GM19372 (cell line): ENCODE measurements around the gene UBAC2.

ENCODE experiments used
- ATAC-seq: cut with Tn5 transposase; IDR thresholded peaks from one replicate; pipeline ENCODE4 v1.9.1; 2021; ENCODE audit warnings: mild to moderate bottlenecking, low read depth, moderate library complexity; ENCODE audit not compliant: unreplicated experiment

Gene UBAC2

DNA sequence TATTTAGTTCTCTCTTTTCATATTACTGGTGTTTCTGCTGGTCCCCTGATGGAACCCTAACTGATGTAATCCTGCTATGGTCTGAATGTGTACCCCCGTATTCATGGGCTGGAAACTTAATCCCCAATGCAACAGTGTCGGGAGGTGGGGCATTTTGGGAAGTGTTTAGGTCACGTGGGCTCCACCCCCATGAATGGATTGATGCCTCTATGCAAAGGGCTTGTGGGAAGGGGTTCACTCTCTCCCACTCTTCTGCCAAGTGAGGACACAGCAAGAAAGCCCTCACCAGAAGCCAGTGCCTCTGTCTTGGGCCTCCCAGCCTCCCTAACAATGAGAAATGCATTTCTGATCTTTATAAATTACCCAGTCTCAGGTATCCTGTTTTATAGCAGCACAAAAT is 21.2 kb upstream of the UBAC2 start:
- ATAC-seq, result no peak

DNA sequence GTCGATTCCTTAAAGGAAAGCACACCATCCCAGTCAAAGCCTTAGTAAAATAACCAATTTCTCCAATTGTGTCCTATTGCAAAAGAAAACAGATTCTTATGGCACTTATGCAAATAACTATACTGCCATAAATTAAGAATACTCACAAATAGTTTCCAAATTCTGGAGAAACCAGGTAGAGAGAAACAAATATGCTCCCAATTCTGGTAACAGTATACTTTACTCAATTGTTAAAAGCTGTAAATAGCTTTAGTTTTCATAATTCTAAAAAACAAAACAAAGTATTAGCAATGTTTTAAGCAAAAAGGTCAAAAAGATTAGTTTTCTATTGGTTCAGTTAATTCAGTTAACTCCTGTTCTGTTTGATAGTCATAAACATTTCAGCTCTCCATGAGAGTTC is 18.2 kb upstream of the UBAC2 start:
- no peak for ATAC-seq

DNA sequence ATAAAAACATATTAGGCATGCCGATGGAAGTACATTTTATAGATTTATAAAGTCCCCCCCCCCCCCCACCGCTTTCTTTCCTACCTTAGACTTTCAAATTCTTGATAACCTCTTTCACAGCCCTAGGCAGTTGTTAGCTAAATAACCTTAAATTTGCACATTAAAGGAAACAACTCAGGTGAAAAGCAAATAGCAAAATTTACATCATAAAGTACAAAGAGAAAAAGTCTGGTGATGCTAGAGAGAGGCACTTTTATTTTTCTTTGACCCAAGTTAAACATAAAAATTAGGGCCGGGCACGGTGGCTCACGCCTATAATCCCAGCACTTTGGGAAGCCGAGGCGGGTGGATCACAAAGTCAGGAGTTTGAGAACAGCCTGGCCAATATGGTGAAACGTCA is 15.0 kb upstream of the UBAC2 start:
- ATAC-seq, result no peak

DNA sequence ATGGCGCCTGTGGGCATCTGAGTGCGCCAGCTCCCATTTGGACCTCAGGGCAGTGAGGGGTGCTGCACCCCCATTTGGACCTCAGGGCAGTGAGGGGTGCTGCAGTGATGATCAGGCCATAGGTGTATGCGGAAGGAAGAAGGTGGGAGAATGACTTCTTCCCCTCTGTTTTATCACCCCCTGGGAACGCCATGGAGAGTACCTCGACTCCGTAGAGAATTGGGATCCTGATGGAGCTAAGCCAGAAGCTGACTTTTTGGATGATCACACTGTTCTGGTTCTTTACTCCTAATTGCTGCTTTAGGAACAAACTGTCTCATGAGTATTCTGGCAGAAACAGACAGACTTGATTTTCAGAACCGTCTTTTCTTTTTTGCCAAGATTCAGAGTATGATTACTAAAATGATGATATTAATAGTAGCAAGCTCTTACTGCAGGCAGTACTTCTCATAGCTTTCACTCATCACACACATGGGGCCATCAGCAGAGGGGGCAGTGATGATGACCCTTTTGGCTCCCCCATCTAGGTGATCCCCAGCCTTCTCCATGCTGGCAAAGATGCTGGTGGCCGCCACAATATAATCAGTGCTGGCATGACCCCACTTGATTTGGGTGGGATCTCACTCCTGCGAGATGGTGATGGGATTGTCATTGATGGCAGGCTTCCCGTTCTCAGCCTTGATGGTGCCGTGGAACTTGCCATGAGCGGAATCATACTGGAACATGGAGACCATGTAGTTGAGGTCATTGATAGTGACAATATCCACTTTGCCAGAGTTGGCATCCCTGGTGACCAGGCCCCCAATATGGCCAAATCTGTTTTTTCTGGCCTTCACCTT is 10.3 kb upstream of the UBAC2 start:
- ATAC-seq, result no peak

DNA sequence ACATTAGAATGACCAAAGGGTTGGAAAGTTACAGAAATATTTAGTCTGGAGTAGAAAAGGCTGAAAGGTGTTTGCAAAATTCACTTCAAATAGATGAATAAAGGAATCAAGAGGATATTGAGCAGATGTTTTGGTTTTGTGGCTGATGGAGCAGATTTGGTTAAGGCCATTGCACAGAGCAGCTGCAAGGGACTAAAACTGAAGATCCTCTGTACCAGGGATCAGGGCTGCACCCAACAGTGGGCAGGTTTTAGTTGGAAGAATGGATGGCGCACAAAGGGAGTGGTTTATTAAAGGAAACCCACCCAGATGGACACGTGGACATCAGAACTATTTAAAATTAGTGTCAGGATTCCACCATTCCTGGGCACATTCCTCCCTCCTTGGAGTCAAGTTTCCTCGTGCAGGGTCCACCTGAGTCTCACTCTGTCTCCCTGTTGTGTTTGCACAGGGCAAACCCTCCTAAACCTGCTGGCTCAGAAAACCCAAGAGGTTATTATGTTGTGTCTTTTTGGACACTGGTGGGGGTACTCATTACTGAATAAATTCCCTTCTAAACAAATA is 9.2 kb upstream of the UBAC2 start:
- ATAC-seq, result no peak

DNA sequence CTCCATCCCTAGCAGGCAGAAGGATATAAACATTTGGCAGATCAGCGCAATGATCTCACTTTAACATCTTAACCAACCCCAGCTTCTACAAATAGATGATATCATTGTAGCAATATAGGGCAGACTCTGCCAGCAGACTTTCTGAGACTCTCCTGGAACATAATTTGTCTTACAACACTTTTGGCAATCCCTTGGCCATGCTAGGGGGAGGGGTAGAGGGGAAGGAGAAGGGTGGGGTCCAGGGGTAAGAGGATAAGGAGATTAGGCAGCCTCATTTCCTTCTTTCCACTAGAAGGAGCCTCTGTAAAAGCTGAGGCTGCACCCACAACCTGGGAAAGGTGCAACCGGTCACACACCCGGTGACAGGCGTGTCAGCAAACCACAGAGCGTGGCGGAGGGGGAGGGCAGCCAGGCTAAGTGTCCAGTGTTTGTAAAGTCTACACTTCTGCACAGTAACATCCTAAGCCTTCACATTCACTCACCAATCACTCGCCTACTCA is 8.7 kb upstream of the UBAC2 start:
- ATAC-seq, result no peak

DNA sequence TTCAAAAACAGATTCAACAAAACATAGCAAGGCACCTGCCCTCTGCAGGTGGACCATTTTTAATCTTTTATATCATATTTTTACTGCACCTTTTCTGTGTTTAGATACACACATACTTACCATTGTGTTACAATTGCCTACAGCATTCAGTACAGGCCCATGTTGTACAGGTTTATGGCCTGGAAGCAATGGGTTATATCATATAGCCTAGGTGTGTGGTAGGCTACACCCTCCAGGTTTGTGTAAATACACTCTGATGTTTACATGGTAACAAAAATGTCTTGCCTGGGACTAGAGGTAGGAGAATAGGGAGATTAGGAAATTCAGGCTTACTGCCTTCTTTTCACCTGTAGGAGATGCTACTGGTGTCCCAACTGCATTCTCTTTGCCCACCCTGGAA is 8.2 kb upstream of the UBAC2 start:
- ATAC-seq, result no peak

DNA sequence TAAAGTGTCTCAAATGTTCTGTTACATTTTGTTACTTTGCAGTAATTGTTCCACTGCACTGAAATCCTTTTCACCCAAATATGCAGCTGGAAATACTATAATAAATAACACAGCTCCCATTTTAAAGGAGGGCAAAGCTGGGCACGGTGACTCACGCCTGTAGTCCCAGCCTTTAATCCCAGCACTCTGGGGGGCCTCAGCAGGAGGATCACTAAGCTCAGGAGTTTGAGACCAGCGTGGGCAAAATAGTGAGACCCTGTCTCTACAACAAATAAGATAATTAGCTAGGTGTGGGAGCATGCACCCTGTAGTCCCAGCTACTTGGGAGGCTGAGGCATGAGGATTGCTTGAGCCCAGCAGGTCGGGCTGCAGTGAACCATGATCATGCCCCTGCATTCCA is 7.5 kb upstream of the UBAC2 start:
- ATAC-seq, result no peak

DNA sequence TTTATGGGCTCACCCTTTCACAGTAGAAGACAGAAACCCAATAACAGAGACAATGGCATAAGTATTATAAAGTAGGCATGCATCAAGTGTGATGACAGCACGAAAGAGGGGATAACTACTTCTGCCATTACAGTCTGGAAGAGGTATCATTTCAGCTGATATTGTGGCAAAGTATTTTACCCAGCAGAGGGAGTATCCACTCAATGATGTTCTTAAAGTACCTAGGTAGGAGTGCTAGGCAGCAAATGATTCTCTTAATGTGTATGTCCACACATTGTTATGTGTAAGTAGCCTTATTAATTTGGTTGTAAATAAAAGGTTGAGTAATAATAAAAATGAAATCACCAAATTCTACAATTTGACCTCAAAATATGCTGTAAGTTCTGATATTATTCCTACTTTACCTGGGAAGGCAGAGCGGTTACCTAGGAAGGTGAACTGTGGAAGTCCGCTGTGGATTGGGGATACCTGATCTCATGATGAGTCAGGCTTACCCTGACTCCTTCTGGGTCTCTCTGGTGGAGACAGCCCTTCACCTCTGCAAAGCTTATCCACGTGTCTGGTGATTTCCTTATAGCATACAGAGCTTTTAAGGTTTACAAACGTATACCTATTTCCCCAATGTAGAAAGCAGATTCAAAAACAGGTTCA is 4.1 kb upstream of the UBAC2 start:
- ATAC-seq, result no peak

DNA sequence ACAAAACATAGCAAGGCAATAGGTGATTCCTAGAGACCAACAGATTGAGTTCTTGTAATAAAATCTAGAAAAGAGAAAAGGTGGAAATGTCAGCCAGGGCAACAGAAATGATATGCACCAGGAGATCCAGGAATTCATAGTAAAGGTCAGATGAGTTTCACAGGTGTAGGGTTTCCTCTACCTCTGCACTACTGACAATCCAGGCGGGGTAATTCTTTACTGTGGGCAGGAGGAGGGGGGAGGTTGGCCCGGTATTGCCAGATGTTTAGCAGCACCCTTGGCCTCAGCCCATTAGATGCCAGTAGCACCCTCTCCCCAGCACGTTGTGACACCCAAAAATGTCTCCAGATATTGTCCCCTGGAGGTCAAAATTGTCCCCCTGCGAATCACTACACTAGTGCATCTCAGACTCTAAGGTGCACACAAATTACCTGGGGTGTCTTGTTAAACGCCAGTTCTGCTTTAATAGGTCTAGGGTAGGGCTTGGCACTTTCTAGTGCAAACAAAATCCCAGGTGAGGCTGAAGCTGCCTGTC is 3.5 kb upstream of the UBAC2 start:
- no peak for ATAC-seq

DNA sequence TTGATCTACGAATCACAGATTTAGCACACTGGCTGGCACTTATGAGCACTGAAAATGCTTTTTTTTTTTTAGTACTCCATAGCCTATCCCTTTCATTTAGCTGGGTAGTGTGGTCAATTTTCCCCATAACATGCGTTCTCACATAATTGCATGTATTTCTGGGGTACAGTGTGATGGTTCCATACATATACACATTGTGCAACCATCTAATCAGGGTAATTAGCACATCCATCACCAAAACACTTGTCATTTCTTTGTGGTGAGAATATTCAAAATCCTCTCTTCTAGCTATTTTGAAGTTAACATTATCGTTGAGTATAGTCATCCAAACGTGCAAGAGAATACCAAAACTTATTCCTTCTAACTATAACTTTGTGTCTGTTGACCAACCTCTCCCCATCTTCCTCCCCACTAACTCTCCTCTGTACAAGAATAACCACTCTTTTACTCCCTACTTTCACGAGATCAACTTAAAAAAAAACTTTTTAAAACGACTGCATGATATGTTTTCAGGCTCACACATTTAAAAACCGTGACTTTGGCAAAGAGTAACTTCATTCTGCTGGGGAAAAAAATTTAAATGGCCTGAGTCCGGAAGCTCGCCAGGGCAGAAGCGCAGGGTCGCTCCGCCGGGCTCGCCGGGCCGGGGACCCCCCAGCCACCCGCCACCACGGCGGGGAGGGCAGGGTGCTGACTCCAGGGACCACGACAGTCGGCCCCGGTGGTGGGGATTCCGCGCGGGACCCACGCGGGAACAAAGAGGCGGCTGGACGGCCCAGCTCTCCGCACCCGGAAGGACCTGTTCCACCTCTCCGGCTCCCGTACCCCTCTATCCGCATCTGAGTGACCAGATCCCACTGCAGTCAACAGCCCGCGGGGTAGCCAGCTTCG is 868 bp upstream of the UBAC2 start:
- no peak for ATAC-seq

DNA sequence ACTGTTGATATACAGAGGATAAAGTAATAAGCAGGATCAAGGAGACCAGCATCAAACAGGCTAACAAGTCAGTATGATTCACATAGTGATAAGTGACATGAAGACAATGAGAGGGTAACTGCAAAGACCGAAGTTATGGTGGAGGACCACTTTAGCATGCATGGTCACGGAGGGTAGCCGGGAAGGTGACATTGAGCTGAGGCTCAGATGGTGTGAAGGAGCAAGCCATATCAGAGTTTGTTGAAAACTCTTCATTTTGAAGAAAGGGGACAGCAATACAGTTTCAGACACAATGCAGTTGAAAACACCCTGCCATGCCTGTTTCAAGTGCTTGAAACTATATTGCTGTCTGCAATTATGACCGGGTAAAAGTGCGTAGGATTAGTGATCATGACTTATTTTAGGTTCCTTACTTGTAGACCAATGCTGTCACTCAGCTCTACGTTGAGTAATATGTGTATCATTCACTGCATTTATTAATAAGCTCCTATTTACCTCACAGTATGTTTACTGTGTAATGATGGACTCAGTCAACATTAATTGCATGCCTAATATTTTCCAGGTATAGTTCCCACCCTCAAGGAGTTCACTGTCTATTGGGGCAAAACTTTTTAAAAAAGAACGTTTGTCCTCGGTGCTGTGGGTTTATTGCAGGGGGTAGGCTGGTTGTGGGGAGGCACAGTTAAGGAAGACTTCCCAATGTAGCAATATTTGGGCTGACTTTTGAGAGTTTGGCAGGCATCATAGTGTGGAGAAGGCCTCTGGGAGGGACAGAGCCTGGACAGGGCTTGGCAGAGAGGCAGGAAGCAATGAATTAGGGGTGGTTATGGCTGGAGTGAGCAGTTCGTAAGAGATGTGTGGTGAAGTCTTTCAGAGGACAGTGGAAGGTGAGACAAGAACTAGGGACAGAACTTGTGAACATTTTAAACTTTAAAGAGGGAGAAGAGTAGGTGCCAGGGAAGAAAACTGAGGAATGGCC is 3.2 kb downstream of the UBAC2 start:
- ATAC-seq, result no peak

DNA sequence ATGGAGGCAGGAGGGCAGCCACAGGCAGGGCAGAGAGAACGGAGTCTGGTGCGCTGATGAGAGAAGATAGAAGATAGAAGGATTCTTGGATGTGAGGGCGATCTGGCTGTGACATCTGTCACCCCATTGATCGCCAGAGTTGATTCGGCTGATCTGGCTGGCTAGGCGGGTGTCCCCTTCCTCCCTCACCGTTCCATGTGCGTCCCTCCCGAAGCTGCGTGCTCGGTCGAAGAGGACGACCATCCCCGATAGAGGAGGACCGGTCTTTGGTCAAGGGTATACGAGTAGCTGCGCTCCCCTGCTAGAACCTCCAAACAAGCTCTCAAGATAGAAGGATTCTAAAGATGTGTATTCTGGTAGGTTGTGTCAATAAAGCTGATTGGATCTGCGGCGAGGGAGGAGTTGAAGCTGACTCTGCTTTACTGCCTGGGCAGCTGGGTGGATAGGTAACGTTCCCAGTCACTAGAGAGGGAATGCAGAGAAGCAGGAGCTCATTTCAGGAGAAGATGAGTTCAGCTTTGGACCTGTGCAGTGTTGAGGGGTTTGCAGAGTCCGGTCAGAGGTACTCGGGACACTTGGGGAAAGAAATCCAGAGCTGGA is 5.1 kb downstream of the UBAC2 start:
- no peak for ATAC-seq

DNA sequence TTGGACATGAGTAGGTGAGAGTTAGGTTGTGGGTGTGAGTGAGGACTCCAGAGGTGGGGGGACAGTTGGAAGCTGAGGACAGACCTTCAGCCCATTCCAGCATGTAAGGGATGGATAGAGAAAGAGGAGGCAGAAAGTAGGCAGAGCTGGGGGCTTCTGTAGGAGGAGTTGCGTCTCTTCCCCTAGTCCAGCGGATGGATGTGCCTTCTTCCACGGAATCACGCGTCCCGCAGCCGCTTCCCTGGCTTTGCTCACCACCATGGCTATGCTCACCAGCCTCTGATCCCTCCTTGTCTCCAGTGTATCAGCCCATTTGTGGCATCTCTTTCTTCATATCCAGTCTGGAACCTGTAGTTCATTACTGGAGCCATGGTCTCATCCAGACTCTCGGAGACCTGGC is 5.6 kb downstream of the UBAC2 start:
- ATAC-seq, result no peak

DNA sequence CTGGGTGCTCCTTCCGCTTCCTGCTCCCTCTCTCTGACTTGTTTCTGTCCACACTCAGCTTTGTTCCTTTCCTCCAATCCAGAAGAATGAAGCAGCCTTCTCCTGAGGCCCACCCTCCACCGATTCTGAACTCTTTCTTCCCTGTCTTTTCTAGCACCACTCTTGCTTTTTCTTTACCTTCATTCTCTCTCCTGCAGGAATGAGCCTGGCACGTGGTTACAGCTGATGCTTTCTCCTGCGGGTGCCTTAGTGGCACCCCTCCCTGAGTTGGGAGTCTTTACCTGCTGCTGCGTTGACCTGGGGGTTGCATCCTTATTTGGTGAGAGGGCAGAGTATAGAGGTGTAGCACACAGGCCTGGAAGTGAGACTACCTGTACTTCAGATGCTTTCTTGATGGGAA is 6.2 kb downstream of the UBAC2 start:
- ATAC-seq, result no peak

DNA sequence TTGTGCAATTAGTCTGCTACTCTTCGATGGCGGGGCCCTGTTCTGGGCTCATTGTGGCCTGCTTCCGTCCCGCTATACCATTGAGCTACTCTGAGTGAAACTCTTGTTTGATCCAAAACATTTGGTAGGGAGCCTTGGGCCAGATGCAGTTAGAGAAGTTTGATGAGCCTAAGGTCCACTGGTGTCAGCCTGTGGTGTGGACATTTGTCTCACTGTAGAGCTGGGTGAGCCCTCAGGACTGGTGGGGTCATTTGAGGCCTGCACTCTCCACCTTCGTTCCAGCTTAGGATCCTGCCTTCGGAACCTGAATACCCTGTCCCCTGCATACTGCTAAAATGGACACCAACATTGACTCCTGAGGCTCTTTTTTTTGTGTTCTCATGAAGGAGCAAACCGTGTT is 6.9 kb downstream of the UBAC2 start:
- no peak for ATAC-seq

DNA sequence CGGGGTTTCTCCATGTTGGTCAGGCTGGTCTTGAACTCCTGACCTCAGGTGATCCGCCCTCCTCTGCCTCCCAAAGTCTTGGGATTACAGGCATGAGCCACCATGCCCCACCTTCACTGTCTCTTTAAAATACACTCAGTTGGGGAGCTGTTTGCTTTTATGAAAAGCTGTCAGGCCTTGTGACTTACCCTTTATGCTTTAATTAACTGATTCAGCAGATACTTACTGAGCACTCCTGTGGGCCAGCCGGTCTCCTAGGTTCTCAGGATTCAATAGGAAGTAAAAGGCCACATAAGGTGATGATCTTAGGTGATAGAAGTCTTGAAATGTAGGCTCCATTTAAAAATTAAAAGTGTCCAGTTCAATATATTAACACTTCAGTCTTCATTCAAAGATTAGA is 7.5 kb downstream of the UBAC2 start:
- no peak for ATAC-seq

DNA sequence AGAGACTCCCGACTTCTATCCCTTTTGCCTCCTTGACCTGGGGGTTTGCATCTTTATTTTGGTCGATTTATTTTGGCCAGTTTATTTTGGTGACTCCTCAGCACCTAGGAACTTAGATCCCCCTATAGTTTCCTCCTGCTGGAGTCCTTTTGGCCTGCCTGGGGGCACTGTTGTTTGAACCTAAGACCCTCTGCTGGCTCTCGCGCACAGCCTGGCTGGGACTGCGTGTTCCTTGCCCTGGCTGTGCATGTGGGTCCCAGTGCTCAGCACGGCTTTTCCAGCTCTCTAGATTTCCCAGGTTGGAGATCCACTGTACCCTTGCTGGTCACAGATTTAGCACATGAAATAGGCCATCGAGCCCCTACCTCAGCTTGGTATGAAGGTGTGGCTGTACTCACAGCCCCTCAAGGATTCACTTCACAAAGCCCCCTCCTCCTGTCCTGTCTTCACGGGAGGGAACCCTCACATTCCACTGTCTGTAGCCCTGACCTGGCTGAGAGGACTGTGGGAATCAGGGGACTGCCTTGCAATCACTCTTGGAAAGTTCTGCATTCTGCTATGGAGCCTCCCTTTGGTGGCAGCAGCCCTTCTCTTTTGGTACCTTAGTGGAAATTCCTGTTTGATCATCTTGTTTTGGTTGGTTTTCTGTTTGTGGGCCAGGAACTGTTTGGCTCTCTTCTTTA is 8.3 kb downstream of the UBAC2 start:
- no peak for ATAC-seq
